ENCODE measurements around the gene MYH4.

The MYH4 gene

GRCh38 chr17:10403589-10403988 is 65.8 kb downstream of the MYH4 start:
- TF ChIP-seq USF1 (IDR thresholded peaks at IDR 0.05) (no peak), FOXM1 (IDR thresholded peaks at IDR 0.05; ENCODE audit: borderline replicate concordance, low read depth) (no peak), EP300 (IDR thresholded peaks at IDR 0.05; ENCODE audit: borderline replicate concordance) (no peak), TAF1 (IDR thresholded peaks at IDR 0.05; ENCODE audit: low read depth) (no peak), TCF12 (IDR thresholded peaks at IDR 0.05; ENCODE audit: low read depth) (no peak), ZBTB7A (IDR thresholded peaks at IDR 0.05; ENCODE audit: low read depth) (no peak)

- TF ChIP-seq NFIC (IDR thresholded peaks at IDR 0.05) (no peak), REST (IDR thresholded peaks at IDR 0.05; ENCODE audit: low read depth) (no peak), ZBTB7A (IDR thresholded peaks at IDR 0.05; ENCODE audit: low read depth) (no peak), USF1 (IDR thresholded peaks at IDR 0.05) (no peak), YY1 (IDR thresholded peaks at IDR 0.05; ENCODE audit: low read depth) (no peak), EP300 (IDR thresholded peaks at IDR 0.05; ENCODE audit: borderline replicate concordance) (no peak)
- TF ChIP-seq, protein P1, sequence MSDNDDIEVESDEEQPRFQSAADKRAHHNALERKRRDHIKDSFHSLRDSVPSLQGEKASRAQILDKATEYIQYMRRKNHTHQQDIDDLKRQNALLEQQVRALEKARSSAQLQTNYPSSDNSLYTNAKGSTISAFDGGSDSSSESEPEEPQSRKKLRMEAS (IDR thresholded peaks at IDR 0.05) = no peak
Measured at GRCh38 chr17:10398352-10398751, 71.0 kb downstream of the MYH4 start.

- no peak for TF ChIP-seq CEBPB (IDR thresholded peaks at IDR 0.05)
- no peak for TF ChIP-seq CREB1 (IDR thresholded peaks at IDR 0.05; ENCODE audit: low read depth)
- TF ChIP-seq TEAD4 (IDR thresholded peaks at IDR 0.05) = no peak
- TF ChIP-seq FOXM1 (IDR thresholded peaks at IDR 0.05; ENCODE audit: borderline replicate concordance, low read depth) = no peak
- no peak for TF ChIP-seq REST (IDR thresholded peaks at IDR 0.05; ENCODE audit: low read depth)
- no peak for TF ChIP-seq RAD21 (IDR thresholded peaks at IDR 0.05; ENCODE audit: low read depth)
- no peak for TF ChIP-seq USF1 (IDR thresholded peaks at IDR 0.05)
- no peak for TF ChIP-seq YY1 (IDR thresholded peaks at IDR 0.05; ENCODE audit: low read depth)
- TF ChIP-seq, protein P1 (IDR thresholded peaks at IDR 0.05) = no peak
- TF ChIP-seq NFIC (IDR thresholded peaks at IDR 0.05) = no peak
- TF ChIP-seq EP300 (IDR thresholded peaks at IDR 0.05; ENCODE audit: borderline replicate concordance) = no peak
- TF ChIP-seq TCF12 (IDR thresholded peaks at IDR 0.05; ENCODE audit: low read depth) = no peak
- TF ChIP-seq EGR1 (IDR thresholded peaks at IDR 0.05) = no peak
- no peak for TF ChIP-seq ZBTB7A (IDR thresholded peaks at IDR 0.05; ENCODE audit: low read depth)
- no peak for TF ChIP-seq TAF1 (IDR thresholded peaks at IDR 0.05; ENCODE audit: low read depth)
Measured at GRCh38 chr17:10396524-10397163, 72.7 kb downstream of the MYH4 start.

- TF ChIP-seq REST (IDR thresholded peaks at IDR 0.05; ENCODE audit: low read depth) (no peak), RAD21 (IDR thresholded peaks at IDR 0.05; ENCODE audit: low read depth) (no peak), ZBTB7A (IDR thresholded peaks at IDR 0.05; ENCODE audit: low read depth) (no peak), YY1 (IDR thresholded peaks at IDR 0.05; ENCODE audit: low read depth) (no peak), CREB1 (IDR thresholded peaks at IDR 0.05; ENCODE audit: low read depth) (no peak), FOXM1 (IDR thresholded peaks at IDR 0.05; ENCODE audit: borderline replicate concordance, low read depth) (no peak), EGR1 (IDR thresholded peaks at IDR 0.05) (no peak), NFIC (IDR thresholded peaks at IDR 0.05) (no peak)
Measured at GRCh38 chr17:10394201-10394887, 75.0 kb downstream of the MYH4 start.
